ENCODE data around the gene GLRA3. TPM values are rescaled to one million over a fixed set of nuclear protein-coding genes. Genes with fewer than 3 reads are reported as not detected.

GLRA3 gene
- total and polyA plus RNA-seq, 2 donors (not counting 3 experiments of a cell fraction or from before 2014, with no cell fraction given) = not detected

DNA sequence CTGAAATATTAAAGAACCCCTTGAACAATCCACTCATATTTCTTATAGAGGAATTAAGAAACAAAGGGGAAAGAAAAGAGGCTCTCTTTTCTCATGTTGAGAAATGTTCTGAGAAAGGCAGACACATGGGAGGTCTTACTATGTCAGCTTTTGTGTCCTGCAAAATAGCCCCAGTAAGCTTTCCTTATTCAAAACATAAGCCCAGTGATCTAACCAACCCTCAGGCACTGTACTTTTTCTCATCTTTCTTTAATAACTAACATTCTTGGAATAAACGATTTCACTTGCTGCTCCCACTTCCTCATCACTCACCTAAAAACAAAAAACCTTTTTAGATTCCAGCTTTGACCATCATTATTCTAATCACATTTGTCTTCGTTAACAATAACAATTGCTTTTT is 115.9 kb downstream of the GLRA3 start:
- Histone ChIP-seq H3K4me3 (replicated peaks in 1 of 3; ENCODE audit: insufficient read depth in 1 of 3, low read depth in 1 of 3, low read length in 3 of 3) (no peak overlapping the region), H3K27ac (ENCODE audit: insufficient read depth, low read depth, low read length) (no peak overlapping the region), H3K9me3 (replicated peaks; ENCODE audit: control insufficient read depth, insufficient read depth, low read length) (no peaks in the 10 kb centered on the region), H3K9me1 (replicated peaks; ENCODE audit: control insufficient read depth, extremely low read depth, insufficient read depth, low read length) (no peaks in the 10 kb centered on the region), H3K27me3 (ENCODE audit: control insufficient read depth in 2 of 2, insufficient read depth in 2 of 2, low read length in 2 of 2) (no peaks in the 10 kb centered on the region), H4K20me1 (replicated peaks; ENCODE audit: control insufficient read depth, extremely low read depth, insufficient read depth, low read length) (no peaks in the 10 kb centered on the region), H3K4me2 (ENCODE audit: insufficient read depth, low read length) (no peak overlapping the region), H3K79me2 (ENCODE audit: control insufficient read depth, insufficient read depth, low read length) (no peaks in the 10 kb centered on the region), H3K9ac (replicated peaks; ENCODE audit: extremely low read depth, insufficient read depth, low read length) (no peak overlapping the region), H3K36me3 (ENCODE audit: control insufficient read depth in 2 of 2, extremely low read depth in 1 of 2, insufficient read depth in 2 of 2, low read length in 2 of 2) (no peaks in the 10 kb centered on the region), H2AFZ (ENCODE audit: low read depth, low read length) (no peak overlapping the region), H3K4me1 (ENCODE audit: control insufficient read depth, extremely low read depth, insufficient read depth, low read length) (no peaks in the 10 kb centered on the region)
- dilution Hi-C loops (cut with MboI; ENCODE audit: extremely low pct_ligation_motif_present, low sequenced_read_pairs) = no loop called here
- intact Hi-C loops (cut with micrococcal nuclease) = no loop called here
- no TSS peak for BruUV-seq (replicated peaks)
- no peak for FAIRE-seq
- no peak for TF ChIP-seq JUN (IDR thresholded peaks at IDR 0.05; ENCODE audit: borderline replicate concordance, insufficient read depth, insufficient read length, low read depth)
- TF ChIP-seq, protein P1, sequence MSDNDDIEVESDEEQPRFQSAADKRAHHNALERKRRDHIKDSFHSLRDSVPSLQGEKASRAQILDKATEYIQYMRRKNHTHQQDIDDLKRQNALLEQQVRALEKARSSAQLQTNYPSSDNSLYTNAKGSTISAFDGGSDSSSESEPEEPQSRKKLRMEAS (IDR thresholded peaks at IDR 0.05; ENCODE audit: insufficient read depth, insufficient read length) = no peak
- no peak for TF ChIP-seq FOS (IDR thresholded peaks at IDR 0.05; ENCODE audit: borderline replicate concordance, insufficient read depth, low read length)
- no peak for TF ChIP-seq GATA2 (IDR thresholded peaks at IDR 0.05; ENCODE audit: insufficient read depth, insufficient read length, low read depth, low read length)
- no peak for TF ChIP-seq MYC (IDR thresholded peaks at IDR 0.05; ENCODE audit: low read depth, low read length)
- no peak for DNase-seq (ENCODE audit: low read depth, low spot score)
- ChIA-PET CTCF (no interaction called here), POLR2A (no interaction called here)

DNA sequence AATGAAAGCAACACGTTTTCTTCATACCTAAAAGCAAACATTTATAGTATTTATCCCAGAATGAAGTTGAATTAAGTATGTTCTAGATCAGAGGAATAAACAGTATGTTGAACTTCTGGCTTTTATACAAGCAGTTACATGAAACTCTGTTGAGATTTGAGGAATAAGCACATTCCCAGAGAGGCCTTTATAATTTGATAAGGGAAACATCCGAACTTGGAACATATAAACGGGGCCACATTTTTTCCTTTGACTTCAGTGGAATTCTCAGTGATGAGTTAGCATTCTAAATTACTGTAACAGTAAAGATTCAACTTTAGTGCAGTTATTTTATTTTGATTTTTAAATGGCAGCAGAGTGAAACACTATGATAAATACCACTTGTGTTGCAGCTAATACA is 119.5 kb downstream of the GLRA3 start:
- H4K20me1 ChIP-seq (replicated peaks; ENCODE audit: control insufficient read depth, extremely low read depth, insufficient read depth, low read length) = no peaks in the 10 kb centered on the region
- no peak overlapping the region for H3K27ac ChIP-seq (ENCODE audit: insufficient read depth, low read depth, low read length)
- H3K36me3 ChIP-seq (ENCODE audit: control insufficient read depth in 2 of 2, extremely low read depth in 1 of 2, insufficient read depth in 2 of 2, low read length in 2 of 2) = no peaks in the 10 kb centered on the region
- intact Hi-C loops (cut with micrococcal nuclease) = no loop called here
- DNase-seq (ENCODE audit: low read depth, low spot score) = no peak
- no peak overlapping the region for H3K9ac ChIP-seq (replicated peaks; ENCODE audit: extremely low read depth, insufficient read depth, low read length)
- FAIRE-seq = no peak
- no peak overlapping the region for H2AFZ ChIP-seq (ENCODE audit: low read depth, low read length)
- no peak for TF ChIP-seq EZH2 (IDR thresholded peaks at IDR 0.05; ENCODE audit: borderline replicate concordance, low read depth, low read length, severe bottlenecking)
- TF ChIP-seq POLR2AphosphoS5 (IDR thresholded peaks at IDR 0.05; ENCODE audit: insufficient read depth, low read depth, low read length) = no peak
- TF ChIP-seq FOS (IDR thresholded peaks at IDR 0.05; ENCODE audit: borderline replicate concordance, insufficient read depth, low read length) = no peak
- TF ChIP-seq POLR2A (IDR thresholded peaks at IDR 0.05; ENCODE audit: low read depth, low read length) = no peak
- TF ChIP-seq, protein P1 (IDR thresholded peaks at IDR 0.05; ENCODE audit: insufficient read depth, insufficient read length) = no peak
- TF ChIP-seq, protein P2, sequence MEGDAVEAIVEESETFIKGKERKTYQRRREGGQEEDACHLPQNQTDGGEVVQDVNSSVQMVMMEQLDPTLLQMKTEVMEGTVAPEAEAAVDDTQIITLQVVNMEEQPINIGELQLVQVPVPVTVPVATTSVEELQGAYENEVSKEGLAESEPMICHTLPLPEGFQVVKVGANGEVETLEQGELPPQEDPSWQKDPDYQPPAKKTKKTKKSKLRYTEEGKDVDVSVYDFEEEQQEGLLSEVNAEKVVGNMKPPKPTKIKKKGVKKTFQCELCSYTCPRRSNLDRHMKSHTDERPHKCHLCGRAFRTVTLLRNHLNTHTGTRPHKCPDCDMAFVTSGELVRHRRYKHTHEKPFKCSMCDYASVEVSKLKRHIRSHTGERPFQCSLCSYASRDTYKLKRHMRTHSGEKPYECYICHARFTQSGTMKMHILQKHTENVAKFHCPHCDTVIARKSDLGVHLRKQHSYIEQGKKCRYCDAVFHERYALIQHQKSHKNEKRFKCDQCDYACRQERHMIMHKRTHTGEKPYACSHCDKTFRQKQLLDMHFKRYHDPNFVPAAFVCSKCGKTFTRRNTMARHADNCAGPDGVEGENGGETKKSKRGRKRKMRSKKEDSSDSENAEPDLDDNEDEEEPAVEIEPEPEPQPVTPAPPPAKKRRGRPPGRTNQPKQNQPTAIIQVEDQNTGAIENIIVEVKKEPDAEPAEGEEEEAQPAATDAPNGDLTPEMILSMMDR (IDR thresholded peaks at IDR 0.05; ENCODE audit: extremely low read depth in 1 of 2, insufficient read depth in 1 of 2, low read depth in 1 of 2, low read length in 2 of 2) = no peak
- no peak for TF ChIP-seq MYC (IDR thresholded peaks at IDR 0.05; ENCODE audit: low read depth, low read length)
- no peak for TF ChIP-seq GATA2 (IDR thresholded peaks at IDR 0.05; ENCODE audit: insufficient read depth, insufficient read length, low read depth, low read length)
- H3K4me1 ChIP-seq (ENCODE audit: control insufficient read depth, extremely low read depth, insufficient read depth, low read length) = no peaks in the 10 kb centered on the region
- CTCF ChIA-PET = no interaction called here
- H3K9me1 ChIP-seq (replicated peaks; ENCODE audit: control insufficient read depth, extremely low read depth, insufficient read depth, low read length) = no peaks in the 10 kb centered on the region
- dilution Hi-C loops (cut with MboI; ENCODE audit: extremely low pct_ligation_motif_present, low sequenced_read_pairs) = no loop called here
- no peak overlapping the region for H3K4me2 ChIP-seq (ENCODE audit: insufficient read depth, low read length)
- H3K79me2 ChIP-seq (ENCODE audit: control insufficient read depth, insufficient read depth, low read length) = no peaks in the 10 kb centered on the region
- H3K9me3 ChIP-seq (replicated peaks; ENCODE audit: control insufficient read depth, insufficient read depth, low read length) = no peaks in the 10 kb centered on the region
- POLR2A ChIA-PET = no interaction called here
- no TSS peak for BruUV-seq (replicated peaks)
- no peaks in the 10 kb centered on the region for H3K27me3 ChIP-seq (ENCODE audit: control insufficient read depth in 2 of 2, insufficient read depth in 2 of 2, low read length in 2 of 2)
- H3K4me3 ChIP-seq (replicated peaks in 1 of 3; ENCODE audit: insufficient read depth in 1 of 3, low read depth in 1 of 3, low read length in 3 of 3) = no peak overlapping the region
